HG03045 (cell line): ENCODE results near the gene GTF2IRD1.
"Not testable (repeated sequence)": the region's sequence is repeated elsewhere in the genome, so short reads cannot be mapped to it uniquely, and the experiment has no call there.

Experiments used
- ATAC-seq: cut with Tn5 transposase; IDR thresholded peaks from one replicate; pipeline ENCODE4 v1.9.1; 2021; ENCODE audit warnings: mild to moderate bottlenecking, moderate library complexity; ENCODE audit not compliant: unreplicated experiment

Gene GTF2IRD1

GRCh38 chr7:74429153-74429747, 24.5 kb upstream of the GTF2IRD1 start:
- ATAC-seq: no peak

DNA sequence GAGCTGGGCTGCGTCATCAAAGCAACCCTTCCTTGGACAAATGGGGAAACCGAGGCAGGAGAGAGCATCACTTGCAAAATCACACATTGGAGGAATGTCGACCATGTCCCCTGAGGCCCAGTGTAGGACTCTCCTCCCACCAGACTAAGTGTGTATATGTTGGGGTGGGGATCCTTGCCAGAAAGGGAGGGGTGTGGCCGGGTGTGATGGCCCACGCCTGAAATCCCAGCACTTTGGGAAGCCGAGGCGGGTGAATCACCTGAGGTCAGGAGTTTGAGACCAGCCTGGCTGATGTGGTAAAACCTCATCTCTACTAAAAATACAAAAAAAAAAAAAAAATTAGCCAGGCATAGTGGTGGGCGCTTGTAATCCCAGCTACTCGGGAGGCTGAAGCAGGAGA, 23.3 kb upstream of the GTF2IRD1 start:
- not testable (repeated sequence) for ATAC-seq

- no peak for ATAC-seq
Measured at GRCh38 chr7:74430961-74431466, 22.7 kb upstream of the GTF2IRD1 start.

GRCh38 chr7:74437291-74437571, 16.5 kb upstream of the GTF2IRD1 start:
- ATAC-seq: not testable (repeated sequence)

GRCh38 chr7:74438327-74438726, 15.4 kb upstream of the GTF2IRD1 start:
- ATAC-seq: no peak

- ATAC-seq: no peak
Measured at GRCh38 chr7:74439541-74439940, 14.2 kb upstream of the GTF2IRD1 start.

DNA sequence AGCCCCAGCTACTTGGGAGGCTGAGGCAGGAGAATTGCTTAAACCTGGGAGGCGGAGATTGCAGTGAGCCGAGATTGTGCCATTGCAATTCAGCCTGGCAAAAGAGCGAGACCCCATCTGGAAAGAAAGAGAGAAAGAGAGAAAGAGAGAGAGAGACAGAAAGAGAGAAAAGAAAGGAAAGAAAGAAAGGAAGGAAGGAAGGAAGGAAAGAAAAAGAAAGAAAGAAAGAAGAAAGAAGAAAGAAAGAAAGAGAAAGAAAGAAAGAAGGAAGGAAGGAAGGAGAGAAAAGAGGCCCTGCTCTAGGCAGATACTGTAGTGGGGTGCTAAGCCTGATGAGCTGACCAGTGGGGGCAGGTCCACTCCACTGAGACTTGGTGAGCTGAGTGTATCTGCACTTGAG, 13.6 kb upstream of the GTF2IRD1 start:
- ATAC-seq: not testable (repeated sequence)

DNA sequence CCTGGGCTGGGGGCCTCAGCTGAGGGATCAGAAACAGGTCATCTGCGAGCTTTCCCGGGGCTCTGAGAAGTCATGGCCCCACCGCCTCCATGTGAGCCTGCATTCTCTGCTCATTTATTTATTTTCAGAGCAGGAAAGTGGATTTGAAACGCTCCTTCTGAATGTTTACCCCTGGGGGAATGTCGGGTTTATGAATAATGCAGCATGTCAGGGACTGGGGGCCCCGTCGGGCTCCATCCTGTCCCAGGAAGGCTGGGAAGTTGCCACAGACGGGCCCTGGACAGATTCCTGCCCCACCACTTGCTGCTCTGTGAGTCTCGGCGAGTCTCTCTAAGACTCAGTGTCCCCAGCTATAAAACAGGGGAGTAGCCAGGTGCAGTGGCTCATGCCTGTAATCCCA, 11.9 kb upstream of the GTF2IRD1 start:
- no peak for ATAC-seq

- no peak for ATAC-seq
Measured at GRCh38 chr7:74443543-74444247, 10.0 kb upstream of the GTF2IRD1 start.

- no peak for ATAC-seq
Measured at GRCh38 chr7:74449144-74449543, 4.6 kb upstream of the GTF2IRD1 start.

DNA sequence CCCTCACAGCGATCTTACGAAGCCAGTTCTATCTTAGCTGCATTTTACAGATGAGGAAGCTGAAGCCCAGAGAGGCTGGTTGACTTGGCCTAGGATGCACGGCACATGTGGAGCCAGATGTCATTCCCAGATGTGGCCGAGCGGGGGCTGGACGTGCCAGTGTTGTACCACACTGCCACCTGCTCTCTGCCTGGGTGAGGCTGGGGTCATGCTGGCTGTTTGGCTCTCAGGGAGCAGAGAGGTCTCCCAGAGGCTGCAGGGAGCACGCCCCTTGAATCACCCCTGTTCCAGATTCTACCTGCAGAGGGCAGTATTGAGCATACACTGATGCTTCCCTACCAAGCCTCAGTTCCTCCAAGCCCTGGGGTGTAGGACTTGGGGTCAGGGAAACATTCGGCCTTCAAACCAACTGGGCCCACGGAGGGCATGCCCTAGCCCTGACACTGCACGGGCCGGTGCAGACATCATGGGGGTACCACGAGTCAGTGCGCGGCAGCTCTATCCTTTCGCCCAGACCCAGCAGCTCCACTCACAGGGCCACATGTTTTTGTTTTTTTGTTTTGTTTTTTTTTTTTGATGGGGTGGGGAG, 3.8 kb upstream of the GTF2IRD1 start:
- ATAC-seq: no peak

DNA sequence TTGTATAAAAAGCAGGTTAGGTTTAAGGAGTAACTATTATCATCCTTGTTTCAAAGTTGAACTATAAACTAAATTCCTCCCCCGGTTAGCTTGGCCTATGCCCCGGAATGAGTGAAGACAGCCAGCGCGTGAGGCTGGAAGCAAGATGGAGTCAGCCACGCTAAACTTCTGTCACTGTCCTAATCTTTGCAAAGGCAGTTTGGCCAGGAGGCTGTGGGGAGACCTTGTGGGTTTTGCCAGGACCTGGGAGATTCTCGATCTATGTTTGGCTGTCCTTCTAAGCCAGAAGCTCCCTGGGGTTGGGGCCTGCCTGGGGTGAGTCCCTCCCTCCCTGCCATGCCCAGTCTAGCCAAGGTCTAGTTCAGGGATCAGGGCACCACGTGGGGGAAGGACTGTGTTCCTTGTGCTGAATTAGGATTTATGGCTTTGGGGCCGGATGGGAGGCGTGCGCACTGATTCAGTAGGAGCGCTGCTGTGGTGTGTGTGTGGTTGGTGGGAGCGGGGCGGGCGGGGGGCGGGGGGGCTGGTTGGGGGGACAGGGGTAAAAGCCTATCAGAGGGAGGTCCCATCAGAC, 871 bp upstream of the GTF2IRD1 start:
- ATAC-seq: no peak

- no peak for ATAC-seq
Measured at GRCh38 chr7:74454021-74454924, 567 bp downstream of the GTF2IRD1 start.

- ATAC-seq: no peak
Measured at GRCh38 chr7:74454925-74455288, 1.2 kb downstream of the GTF2IRD1 start.

DNA sequence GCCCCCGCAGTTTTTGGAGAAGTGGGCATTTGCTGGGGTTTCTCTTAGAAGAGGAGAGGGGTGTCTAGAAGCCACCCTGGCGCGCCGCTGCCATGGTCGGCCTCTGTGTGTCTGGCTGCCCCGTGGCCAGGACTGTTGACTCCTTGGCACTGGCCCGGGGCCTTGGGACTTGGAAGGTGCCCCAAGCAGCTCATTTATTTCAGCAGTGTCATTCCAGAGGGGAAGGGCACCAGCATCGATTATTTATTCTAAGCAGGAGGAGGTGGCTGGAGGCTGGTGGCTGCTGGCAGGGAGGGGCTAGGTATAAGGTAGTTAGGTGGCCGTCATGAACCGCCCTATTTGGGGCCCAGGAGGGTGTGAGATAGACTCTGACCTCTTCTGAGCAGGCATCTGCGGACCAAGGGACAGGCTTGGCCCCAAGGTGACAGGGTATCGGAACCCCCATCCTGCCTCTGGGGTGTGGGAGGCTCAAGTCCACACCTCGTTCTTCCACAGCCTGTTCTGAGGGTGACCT, 1.6 kb downstream of the GTF2IRD1 start:
- no peak for ATAC-seq

GRCh38 chr7:74455928-74456327, 2.2 kb downstream of the GTF2IRD1 start:
- no peak for ATAC-seq

DNA sequence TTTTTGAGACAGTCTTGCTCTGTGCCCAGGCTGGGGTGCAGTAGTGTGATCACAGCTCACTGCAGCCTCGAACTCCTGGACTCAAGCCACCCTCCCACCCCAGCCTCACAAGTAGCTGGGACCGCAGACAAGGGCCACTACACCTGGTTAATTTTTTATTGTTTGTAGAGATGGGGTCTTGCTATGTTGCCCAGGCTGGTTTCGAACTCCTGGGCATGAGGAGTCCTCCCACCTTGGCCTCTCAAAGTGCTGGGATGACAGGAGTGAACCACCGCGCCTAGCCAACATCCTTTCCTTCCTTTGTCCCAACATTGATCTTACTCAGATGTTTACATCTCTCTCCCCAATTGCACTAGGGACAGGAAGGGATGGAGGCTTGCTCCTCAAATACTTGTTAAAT, 3.3 kb downstream of the GTF2IRD1 start:
- ATAC-seq: no peak

DNA sequence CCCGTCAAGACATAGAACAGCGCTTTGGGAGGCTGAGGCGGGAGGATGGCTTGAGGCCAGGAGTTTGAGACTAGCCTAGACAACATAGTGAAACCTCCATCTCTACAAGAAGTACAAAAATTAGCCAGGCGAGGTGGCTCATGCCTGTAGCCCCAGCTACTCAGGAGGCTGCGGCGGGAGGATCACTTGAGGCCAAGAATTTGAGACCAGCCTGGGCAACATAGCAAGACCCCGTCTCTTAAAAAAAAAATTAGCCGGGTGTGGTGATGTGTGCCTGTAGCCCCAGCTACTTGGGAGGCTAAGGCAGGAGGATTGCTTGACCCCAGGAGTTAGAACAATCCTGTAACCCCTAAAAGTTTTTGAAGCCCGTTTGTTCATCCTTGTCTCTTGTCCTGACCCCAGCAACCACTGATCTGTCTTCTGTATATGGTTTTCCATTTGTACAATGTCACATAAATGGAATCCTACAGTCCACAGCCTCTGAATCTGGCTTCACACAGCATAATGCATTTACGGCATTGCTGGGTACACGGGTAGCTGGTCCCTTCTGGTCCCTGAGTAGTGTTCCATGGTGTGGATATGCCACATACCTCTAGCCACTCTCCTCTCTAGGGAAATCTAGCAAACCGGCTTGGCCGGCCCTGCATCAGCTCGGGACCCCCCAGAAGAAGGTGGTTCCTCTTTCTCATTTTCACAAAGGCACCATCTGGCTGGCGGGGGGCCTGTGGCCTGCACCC, 8.4 kb downstream of the GTF2IRD1 start:
- ATAC-seq: no peak

- no peak for ATAC-seq
Measured at GRCh38 chr7:74462707-74463100, 9.0 kb downstream of the GTF2IRD1 start.
